Measurements from ENCODE around the gene OR2B6.

OR2B6 gene

DNA sequence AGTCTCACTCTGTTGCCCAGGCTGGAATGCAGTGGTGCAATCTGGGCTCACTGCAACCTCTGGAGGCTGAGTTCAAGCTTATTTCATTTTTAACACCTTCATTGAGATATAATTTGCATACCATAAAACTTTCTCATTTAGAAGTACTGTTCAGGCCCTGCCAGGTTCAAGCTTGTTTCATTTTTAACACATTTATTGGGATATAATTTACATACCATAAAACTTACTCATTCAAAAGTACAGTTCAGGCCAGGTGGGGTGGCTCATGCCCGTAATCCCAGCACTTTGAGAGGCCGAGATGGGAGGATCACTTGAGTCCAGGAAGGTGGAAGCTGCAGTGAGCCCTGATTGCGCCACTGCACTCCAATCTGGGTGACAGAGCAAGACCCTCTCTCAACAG, 5.5 kb downstream of the OR2B6 start:
- DNase-seq (ENCODE audit: extremely low read depth, insufficient read length), result no peak
- Histone ChIP-seq H3K36me3 (ENCODE audit: control insufficient read depth, insufficient read depth, low read length) (no peaks in the 10 kb centered on the region), H3K27me3 (replicated peaks; ENCODE audit: control insufficient read depth, insufficient read depth, low read length) (no peaks in the 10 kb centered on the region), H3K4me3 (replicated peaks; ENCODE audit: low read depth, low read length) (no peak overlapping the region)
- TF ChIP-seq, protein P1, sequence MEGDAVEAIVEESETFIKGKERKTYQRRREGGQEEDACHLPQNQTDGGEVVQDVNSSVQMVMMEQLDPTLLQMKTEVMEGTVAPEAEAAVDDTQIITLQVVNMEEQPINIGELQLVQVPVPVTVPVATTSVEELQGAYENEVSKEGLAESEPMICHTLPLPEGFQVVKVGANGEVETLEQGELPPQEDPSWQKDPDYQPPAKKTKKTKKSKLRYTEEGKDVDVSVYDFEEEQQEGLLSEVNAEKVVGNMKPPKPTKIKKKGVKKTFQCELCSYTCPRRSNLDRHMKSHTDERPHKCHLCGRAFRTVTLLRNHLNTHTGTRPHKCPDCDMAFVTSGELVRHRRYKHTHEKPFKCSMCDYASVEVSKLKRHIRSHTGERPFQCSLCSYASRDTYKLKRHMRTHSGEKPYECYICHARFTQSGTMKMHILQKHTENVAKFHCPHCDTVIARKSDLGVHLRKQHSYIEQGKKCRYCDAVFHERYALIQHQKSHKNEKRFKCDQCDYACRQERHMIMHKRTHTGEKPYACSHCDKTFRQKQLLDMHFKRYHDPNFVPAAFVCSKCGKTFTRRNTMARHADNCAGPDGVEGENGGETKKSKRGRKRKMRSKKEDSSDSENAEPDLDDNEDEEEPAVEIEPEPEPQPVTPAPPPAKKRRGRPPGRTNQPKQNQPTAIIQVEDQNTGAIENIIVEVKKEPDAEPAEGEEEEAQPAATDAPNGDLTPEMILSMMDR (IDR thresholded peaks at IDR 0.05; ENCODE audit: insufficient read depth, low read length, poor library complexity, severe bottlenecking), result no peak

DNA sequence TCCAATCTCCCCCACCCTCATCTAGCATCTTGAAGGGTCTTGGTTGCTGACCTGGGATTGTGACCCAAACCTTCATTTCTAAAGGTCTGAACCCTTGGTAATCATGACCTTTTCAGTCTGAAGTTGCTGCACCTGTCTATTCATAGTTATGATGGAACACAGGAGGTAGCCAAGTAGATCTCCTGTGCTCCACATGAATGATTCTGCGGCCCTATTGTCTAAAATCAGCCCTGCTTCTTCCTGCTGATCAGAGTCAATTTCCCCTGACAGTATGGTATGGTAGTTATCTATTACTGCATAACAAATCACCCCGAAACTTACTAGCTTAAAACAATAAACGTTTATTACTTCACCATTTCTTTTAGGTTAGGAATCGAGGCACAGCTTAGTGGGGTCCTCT, 9.0 kb downstream of the OR2B6 start:
- Histone ChIP-seq H3K4me3 (replicated peaks; ENCODE audit: low read depth, low read length) (no peak overlapping the region), H3K27me3 (replicated peaks; ENCODE audit: control insufficient read depth, insufficient read depth, low read length) (no peaks in the 10 kb centered on the region), H3K36me3 (ENCODE audit: control insufficient read depth, insufficient read depth, low read length) (no peaks in the 10 kb centered on the region)
- TF ChIP-seq, protein P1 (IDR thresholded peaks at IDR 0.05; ENCODE audit: insufficient read depth, low read length, poor library complexity, severe bottlenecking), result no peak
- DNase-seq (ENCODE audit: extremely low read depth, insufficient read length), result peak; percentile 30

DNA sequence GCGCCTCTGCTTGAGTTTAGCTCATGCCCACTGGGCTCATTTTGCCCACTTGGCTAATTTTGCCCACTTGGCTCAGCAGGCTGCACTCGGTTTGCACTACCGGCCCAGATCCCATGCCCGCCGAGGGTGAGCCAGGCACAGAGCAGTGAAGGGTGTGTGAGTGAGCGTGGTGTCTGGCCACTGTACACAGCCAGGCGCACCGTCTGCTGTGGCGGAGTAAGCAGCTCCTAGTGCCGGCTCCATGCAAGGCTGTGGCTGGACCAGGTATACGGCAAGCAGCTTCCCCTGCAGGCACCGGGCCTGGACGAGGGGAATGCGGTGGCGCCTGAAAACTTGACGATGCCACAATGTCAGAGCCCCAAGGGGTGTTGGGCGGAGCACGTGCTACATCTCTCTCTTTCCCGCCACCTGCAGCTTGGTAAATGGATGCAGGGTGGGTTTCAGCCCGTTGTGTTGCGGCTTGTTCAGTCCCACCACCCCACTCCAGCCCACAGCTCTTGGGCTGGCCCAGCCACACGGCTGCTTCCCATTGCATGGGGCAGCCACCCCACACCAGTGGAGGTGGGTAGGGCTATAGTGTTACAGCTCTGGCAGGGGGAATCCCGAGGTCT, 9.9 kb downstream of the OR2B6 start:
- no peak for DNase-seq (ENCODE audit: extremely low read depth, insufficient read length)
- Histone ChIP-seq H3K4me3 (replicated peaks; ENCODE audit: low read depth, low read length) (no peak overlapping the region), H3K27me3 (replicated peaks; ENCODE audit: control insufficient read depth, insufficient read depth, low read length) (no peaks in the 10 kb centered on the region), H3K36me3 (ENCODE audit: control insufficient read depth, insufficient read depth, low read length) (no peaks in the 10 kb centered on the region)
- TF ChIP-seq, protein P1 (IDR thresholded peaks at IDR 0.05; ENCODE audit: insufficient read depth, low read length, poor library complexity, severe bottlenecking), result no peak

DNA sequence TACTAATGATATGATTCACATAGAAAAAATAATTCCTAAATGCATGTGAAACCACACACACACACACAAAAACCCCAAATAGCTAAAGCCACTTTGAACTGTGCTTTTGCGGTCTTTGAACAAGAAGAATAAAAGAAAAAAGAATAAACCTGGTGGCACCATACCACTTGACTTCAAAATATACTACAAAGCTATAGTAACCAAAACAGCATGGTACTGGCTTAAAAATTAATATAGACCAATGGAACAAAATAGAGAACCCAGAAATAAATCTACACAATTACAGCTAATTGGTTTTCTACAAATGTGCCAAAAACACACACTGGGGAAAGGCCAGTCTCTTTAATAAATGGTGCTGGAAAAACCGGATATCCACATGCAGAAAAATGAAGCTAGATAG, 13.4 kb downstream of the OR2B6 start:
- TF ChIP-seq, protein P1 (IDR thresholded peaks at IDR 0.05; ENCODE audit: insufficient read depth, low read length, poor library complexity, severe bottlenecking), result no peak
- H3K4me3 ChIP-seq (replicated peaks; ENCODE audit: low read depth, low read length), result no peak overlapping the region
- DNase-seq (ENCODE audit: extremely low read depth, insufficient read length), result no peak
- no peaks in the 10 kb centered on the region for H3K27me3 ChIP-seq (replicated peaks; ENCODE audit: control insufficient read depth, insufficient read depth, low read length)
- H3K36me3 ChIP-seq (ENCODE audit: control insufficient read depth, insufficient read depth, low read length), result no peaks in the 10 kb centered on the region

DNA sequence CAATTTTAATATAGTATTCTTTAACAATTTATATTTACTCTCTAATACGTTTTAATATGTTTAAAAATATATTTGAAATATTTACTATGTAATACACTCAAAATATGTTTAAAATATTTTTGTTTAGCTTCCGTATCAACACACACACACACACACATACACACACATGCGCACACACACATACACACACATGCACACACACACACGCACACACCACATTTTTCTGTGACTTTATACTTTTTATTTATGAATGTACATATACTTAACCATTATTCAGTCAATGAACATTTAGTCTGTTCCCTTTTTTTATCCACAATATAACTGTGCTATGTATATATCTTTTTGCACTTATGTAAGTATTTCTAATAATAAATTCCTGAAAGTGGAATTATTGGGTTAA, 15.7 kb downstream of the OR2B6 start:
- no peak overlapping the region for H3K4me3 ChIP-seq (replicated peaks; ENCODE audit: low read depth, low read length)
- no peaks in the 10 kb centered on the region for H3K27me3 ChIP-seq (replicated peaks; ENCODE audit: control insufficient read depth, insufficient read depth, low read length)
- no peaks in the 10 kb centered on the region for H3K36me3 ChIP-seq (ENCODE audit: control insufficient read depth, insufficient read depth, low read length)
- TF ChIP-seq, protein P1 (IDR thresholded peaks at IDR 0.05; ENCODE audit: insufficient read depth, low read length, poor library complexity, severe bottlenecking), result no peak
- no peak for DNase-seq (ENCODE audit: extremely low read depth, insufficient read length)

DNA sequence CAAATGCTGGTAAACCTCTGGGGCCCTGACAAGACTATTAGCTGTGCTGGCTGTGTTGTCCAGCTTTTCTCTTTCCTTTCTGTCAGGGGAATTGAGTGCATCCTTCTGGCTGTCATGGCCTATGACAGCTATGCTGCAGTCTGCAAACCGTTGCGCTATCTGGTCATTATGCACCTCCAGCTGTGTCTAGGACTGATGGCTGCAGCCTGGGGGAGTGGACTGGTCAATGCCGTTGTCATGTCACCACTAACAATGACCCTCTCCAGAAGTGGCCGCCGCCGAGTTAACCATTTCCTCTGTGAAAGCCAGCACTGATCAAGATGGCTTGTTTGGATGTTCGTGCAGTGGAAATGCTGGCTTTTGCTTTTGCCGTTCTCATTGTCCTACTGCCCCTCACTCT, 20.3 kb downstream of the OR2B6 start:
- TF ChIP-seq, protein P1 (IDR thresholded peaks at IDR 0.05; ENCODE audit: insufficient read depth, low read length, poor library complexity, severe bottlenecking), result no peak

More for the DNA sequence above, 20.3 kb downstream of the OR2B6 start:
- Histone ChIP-seq H3K36me3 (ENCODE audit: control insufficient read depth, insufficient read depth, low read length) (no peaks in the 10 kb centered on the region), H3K4me3 (replicated peaks; ENCODE audit: low read depth, low read length) (no peak overlapping the region), H3K27me3 (replicated peaks; ENCODE audit: control insufficient read depth, insufficient read depth, low read length) (no peaks in the 10 kb centered on the region)
- DNase-seq (ENCODE audit: extremely low read depth, insufficient read length), result no peak

All from GM06990 (cell line).